Measurements from ENCODE around the gene CEP57L1.

DNA sequence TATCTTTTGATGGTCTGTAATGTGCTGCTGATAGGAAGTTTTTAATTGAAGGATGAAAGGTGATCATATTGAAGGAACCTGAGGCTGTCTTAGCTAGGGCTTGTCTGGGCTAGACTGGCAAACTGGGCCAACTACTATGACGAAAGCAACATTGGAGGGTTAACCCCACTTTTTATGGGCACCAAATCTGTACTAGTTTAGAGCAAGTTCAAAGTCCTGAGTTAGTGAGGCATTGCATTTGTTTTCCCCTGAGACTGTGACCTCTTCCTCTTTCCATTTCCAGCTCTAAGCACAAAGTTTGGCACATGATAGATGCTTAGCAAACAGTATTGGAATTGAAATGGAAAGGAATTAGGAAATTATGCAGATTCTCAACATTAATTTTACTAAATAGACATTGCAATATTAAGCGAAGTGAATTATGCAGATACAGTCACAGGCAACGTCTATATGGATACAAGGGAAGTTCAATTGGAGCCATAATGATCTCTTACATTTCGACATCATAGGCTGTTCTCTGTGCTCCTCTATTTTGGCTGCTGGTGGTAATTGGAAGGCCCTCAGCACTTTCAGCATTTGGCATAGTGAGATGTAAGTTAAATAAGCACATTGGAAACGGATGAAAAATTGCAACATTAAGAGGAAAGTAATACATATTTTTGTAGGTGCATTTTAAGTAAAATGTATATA lies 22.2 kb downstream of the CEP57L1 start:
- TF ChIP-seq, protein P1, sequence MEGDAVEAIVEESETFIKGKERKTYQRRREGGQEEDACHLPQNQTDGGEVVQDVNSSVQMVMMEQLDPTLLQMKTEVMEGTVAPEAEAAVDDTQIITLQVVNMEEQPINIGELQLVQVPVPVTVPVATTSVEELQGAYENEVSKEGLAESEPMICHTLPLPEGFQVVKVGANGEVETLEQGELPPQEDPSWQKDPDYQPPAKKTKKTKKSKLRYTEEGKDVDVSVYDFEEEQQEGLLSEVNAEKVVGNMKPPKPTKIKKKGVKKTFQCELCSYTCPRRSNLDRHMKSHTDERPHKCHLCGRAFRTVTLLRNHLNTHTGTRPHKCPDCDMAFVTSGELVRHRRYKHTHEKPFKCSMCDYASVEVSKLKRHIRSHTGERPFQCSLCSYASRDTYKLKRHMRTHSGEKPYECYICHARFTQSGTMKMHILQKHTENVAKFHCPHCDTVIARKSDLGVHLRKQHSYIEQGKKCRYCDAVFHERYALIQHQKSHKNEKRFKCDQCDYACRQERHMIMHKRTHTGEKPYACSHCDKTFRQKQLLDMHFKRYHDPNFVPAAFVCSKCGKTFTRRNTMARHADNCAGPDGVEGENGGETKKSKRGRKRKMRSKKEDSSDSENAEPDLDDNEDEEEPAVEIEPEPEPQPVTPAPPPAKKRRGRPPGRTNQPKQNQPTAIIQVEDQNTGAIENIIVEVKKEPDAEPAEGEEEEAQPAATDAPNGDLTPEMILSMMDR (conservative IDR thresholded peaks at IDR 0.05 in 1 of 2, IDR thresholded peaks at IDR 0.05 in 1 of 2; ENCODE audit: low read depth in 1 of 2, low read length in 2 of 2) = no peak
- no peak for TF ChIP-seq EZH2 (IDR thresholded peaks at IDR 0.05; ENCODE audit: low read length, missing control alignments)

All from fibroblast of lung (primary cell).